Middle frontal gyrus (tissue), 1 donor: ENCODE measurements around the gene RNF227.

Experiments used
- DNase-seq: peaks from one replicate; pipeline ENCODE4 v3.0.0-alpha.2; 2015; ENCODE audit warnings: low spot score; ENCODE audit errors: extremely low spot score

RNF227 gene

DNA sequence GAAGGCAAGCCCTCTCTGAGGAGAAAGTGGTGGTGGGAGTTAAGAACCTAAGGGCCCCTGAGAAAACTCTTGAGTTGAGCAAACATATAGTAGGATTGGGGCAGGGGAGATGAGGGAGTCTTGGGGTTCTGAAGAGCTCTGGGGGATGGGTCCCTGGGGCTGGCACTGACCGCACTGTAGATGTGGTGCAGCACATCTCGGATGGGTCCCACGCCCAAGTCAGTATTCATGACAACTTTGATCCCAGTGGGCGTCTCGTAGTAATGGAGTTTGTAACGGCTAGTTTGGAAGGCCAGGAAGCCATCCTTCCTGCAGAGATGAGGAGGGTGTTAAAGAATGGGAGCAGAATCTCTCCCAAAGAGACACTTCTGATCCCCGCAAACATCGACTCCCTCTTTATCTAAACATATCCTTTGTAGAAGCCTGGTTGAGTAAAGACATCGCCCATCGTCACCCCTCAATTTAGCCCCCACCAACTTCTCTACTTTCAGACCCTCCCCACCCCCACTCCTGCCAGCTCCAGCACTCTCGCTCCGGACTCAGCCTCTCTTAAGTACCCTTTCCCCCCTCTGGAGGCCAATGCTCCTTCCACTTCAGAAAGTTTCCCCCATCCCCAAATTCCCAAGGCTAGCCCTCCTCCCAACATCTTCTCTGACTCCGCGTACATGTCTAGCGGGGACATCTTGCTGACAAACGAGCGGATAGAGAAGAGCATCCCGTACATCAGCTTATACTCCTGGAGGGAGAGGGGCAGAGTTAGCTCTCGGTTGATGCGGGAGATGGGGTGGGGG is 14.9 kb upstream of the RNF227 start:
- DNase-seq: no peak

DNA sequence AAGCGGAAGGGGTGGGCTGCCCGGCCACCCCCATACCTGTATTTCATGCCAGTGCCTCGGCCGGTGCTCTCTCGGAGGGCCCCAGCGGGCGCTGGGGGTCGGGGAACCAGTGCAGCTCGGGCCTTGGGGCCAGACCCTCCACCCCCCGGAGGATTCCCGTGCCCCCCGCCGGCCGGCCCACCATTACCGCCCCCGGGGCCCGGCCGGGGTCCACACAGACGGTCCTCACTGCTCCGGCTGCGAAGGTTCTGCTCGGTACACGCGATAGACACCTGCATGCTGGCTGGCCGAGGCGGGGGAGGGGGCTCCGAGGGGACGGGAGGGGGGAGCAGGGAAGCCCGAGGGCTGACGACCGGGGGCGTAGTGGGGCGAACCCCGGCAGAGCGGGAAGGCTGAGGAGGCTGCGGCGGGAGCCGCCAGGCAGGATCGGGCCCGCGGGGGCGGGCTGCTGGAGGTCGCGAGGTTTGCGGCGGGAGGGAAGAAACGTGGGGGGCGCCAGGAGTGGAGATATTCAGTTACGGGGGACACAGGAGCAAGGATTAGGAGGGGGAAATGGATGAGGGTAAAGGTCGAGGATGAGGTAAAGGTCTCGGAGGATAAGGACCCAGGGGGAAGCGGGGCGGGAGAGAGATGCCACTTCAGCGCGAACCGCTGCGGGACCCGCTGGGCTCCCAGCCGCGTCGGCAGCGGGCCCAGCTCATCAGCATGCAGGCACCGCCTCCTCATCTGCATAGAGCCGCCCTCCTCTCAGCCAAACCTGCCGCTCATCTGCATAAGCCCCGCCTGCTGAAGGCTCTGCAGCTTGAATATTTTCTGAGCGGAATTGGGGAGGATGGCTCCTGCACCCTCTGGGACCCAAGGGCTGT is 13.3 kb upstream of the RNF227 start, which contains the start of gene KCNAB3:
KCNAB3 (minus strand) TSS at position 699 of the 866 bp plus-strand sequence; CDS start at position 278, 421 bp downstream.
- DNase-seq: peak; percentile 33

DNA sequence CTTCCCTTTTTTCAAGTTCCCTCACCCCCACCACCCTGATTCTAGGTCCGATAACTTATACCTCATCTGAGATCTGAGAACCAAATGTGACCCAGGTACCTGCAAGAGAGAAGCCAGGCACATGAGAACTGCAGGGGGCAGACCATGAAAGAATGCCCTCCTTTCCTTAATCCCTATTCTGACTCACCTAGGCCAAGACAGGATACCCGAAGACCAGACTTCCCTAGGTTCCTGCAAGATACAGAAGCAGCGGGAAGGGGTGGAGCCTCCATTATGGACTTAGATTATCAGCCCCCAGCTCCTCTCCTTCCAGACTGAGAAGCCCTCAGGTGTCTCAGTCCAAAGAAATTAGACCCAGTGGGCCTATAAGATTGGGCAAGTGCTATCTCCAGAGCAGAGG is 11.5 kb upstream of the RNF227 start:
- no peak for DNase-seq

DNA sequence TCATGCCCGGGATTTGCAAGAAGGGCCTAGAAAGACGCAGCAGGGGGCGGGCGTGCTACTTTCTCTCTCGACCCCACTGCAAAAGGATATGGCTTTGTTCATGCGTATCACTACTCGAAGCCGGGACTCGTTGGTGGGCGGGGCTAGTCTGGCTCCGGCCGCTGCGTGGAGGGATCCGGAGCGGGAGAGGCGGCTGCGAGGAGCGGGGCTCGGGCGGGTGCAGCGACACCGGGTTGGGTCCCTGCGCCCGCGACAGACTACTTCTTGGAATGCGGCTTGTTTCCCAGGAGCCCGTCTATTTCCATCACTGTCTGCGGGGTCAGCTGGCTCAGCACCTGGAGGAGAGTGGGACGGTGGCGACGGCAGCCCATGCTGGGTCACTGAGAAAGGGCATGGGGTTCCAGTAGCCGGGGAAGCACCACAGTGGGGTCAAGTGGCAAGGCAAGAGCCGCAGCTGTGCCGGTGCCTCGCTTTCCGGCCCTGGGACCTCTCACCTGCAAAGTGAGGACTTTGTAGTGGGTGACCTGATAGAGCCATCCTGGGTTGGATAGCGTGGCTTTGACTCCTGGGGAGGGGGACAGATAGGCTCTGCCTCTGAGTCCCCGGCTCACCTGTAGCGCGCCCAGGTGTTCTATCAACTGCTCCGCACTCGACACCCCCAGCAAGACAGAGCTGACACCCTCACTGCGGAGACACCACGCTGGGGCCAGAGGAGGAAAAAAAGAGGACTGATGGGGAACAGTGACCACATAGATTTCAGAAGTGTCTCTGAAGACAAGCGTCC is 6.9 kb upstream of the RNF227 start:
- DNase-seq: peak; percentile 45

DNA sequence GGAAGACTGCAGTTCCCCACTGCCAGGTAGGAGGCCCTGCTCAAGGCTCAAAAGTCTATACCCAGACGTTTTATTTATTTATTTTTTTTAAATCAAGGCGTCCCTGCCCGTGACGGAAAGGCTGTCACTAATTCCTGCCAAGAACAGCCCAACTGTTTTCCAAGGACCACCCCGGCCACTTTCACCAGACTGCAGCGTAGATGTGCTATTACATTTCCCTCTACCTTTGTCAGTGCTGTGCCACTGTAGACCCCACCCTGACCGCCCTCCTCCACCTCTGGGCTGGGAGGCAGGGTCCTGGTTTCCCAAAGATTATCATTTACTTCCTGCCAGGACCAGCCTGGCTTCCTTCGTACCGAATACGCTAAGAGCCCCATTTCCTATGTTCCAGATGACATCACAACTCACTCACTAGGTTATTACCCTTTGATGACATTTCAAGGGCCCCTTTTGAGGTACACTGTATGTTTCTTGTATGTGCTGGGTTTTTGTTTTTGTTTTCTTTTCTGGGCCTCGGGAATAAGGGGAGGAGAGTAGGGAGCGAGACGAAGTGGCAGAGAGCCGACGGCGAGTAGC is 6.3 kb upstream of the RNF227 start:
- DNase-seq: no peak

DNA sequence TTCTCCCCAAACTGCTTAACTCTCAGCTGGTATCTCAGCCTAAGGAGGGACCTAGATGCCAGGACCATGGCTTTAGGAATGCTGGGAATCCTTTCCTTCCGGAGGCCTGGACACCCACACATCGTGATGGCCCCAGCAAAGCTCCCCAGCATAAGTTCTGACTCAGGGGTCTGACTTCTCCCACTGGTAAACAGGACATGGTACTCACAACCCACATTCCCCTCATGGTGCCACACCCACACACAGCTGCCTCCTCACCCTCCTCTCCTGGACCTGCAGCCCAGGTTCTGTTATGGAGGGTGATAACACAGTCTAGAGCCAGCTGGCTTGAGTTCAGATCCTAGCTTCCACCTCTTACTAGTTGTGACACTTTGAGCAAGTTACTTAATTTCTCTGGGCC is 719 bp upstream of the RNF227 start:
- DNase-seq: no peak

DNA sequence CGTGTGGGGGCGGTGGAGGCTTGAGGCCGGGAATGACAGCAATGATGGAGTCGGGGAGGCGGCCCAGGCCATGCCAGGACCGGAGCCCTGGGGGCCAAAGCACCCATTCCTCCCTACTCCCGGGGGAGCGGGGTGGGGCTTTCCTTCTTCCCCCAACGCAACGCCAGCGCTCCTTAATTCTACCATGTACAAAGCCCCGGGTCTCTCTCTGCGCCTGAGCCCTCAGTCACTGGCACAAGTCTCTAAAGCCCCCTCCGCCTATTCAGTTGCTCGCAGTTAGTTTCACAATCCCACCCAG is 245 bp upstream of the RNF227 start:
- DNase-seq: no peak

DNA sequence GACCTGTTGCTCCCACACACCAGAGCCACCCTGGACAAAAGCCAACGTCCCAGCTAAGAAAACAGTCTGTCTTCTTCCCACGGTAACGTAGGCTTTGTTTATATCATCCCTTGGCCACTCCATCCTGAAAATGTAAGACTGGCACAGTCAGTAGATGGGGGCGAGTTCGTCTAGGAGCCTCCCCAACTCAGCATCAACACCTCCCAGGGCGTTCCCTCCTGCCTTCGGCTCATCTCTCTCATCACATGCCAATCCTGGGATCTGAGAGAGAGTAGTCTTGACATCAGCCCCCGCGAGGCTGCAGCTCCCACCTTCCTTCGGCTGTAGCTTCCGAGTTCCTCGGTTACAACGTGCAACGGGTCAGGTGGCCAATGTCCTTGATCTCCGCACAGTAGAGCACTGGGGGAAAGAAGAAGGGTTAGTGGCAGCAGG is 894 bp downstream of the RNF227 start:
- DNase-seq: no peak

DNA sequence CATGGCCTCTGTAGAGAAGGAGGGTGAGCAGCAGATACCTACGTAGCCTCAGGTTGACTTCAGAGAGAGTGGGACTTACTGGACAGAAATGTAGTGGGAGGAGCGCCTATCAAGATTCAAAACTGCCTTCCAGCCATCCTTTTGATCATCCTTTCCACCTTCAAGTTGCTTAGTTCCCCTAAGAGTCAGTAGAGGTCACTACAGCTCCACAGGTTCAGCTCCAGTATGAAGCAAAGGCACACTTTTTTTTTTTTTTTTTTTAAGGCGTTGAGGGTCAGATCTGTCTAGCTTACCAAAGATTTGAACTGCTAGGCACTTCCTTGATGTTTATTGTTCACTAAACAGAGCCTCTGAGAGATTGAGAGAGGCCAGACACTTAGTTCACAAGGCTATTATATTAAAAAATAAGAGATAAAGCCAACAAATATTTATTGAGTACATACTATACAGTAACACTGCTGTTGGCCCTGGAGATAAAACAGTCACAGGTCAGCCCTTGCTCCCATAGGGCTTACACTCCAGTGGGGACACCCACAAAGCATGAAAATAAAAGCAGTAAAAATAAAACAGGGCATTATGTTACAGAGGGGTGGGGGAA is 3.1 kb downstream of the RNF227 start:
- no peak for DNase-seq

DNA sequence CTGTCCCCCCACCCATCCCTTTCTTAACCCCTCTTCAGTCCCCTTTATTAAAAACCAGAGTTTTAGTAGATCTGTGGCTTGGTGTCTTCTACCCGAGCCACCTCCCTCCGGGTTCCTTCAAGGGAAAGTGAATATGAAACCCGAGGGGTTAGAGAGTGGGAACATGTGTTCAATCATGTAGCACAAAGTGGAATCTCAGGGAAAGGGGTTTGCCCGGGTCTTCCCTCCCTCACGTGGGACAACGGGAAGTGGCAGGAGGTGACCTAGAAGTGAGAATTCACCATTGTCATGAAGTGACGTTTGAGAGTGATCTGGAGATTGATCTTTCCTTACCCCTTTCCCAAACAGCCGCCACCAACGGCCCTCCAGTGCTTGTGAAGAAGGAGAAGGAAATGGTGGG is 5.0 kb downstream of the RNF227 start:
- DNase-seq: no peak

DNA sequence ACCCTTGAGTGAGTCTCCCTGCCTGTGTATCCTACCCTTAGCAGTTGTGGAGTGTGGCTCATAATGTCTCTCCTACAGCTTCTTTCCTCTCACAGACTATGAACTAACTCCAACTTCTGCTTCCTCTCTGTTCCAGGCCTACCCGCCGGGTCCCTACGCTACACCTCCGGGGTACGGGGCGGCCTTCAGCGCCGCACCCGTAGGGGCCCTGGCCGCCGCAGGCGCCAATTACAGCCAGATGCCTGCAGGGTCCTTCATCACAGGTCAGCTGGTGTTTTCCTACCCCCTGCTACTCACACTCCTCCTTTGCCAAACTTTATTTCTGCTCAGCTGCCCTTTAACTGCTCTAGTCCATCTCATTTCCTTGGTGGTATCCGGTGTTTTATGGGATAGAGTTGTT is 5.4 kb downstream of the RNF227 start:
- DNase-seq: no peak

DNA sequence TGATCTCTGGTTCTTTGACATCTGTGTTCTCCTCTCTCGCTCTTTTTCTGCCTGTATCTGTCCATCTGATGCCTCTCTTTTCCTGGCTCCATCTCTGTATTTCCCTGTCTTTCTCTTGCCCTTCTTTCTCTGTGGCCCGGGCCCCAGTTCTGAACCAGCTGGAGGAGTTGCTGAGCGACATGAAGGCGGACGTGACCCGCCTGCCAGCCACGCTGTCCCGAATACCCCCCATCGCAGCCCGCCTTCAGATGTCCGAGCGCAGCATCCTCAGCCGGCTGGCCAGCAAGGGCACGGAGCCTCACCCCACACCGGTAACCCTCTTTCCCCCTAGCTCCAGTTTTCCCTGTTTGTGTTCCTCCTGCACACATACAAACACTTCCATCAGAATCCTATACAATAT is 5.8 kb downstream of the RNF227 start:
- no peak for DNase-seq

DNA sequence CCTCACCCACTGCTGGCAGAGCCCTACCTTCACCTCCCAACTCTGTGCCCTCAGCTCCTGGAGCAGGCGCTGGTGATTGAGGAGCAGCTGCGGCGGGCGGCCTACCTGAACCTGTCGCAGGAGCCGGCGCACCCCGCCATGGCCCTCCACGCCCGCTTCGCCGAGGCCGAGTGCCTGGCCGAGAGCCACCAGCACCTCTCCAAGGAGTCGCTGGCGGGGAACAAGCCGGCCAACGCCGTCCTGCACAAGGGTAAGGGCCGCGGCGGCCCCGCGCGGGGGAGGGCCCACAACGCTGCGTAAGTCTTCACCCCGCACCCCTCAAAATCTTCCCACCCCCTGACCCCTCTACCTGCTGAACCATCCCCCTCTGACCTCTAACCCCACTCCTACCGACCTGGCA is 7.0 kb downstream of the RNF227 start:
- DNase-seq: no peak

DNA sequence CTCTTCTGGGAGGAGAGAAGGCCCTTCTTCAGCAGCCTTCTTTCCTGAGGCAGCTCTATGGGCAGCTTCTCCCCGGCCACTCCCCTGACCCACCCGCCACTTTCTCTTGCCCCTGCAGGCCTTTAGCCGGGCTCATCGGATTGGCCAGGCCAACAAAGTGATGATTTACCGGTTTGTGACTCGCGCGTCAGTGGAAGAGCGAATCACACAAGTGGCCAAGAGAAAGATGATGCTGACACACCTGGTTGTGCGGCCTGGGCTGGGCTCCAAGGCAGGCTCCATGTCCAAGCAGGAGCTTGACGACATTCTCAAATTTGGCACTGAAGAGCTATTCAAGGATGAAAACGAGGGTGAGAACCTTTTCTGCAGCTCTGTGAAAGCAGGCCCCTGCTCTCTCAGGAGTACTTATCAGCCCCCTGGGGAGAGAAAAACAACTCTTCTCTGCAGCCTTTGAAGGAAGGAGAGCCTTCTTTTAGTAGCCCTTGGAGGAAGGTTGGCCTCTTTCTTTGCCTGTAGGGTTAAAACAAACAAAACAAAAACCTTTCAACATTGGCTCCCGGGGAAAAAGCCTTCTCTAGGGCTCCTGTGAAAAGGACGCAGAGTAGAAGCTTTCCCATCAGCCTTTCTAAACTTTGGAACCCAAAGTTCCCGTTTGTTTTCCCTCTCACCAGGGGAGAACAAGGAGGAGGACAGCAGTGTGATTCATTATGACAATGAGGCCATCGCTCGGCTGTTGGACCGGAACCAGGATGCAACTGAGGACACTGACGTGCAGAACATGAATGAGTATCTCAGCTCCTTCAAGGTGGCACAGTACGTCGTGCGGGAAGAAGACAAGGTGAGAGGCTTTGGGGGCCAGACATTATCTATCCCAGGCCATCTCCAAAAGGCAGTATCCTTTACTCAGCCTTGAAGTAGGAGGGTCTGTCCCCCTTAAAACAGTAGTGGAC is 12.7 kb downstream of the RNF227 start:
- no peak for DNase-seq

DNA sequence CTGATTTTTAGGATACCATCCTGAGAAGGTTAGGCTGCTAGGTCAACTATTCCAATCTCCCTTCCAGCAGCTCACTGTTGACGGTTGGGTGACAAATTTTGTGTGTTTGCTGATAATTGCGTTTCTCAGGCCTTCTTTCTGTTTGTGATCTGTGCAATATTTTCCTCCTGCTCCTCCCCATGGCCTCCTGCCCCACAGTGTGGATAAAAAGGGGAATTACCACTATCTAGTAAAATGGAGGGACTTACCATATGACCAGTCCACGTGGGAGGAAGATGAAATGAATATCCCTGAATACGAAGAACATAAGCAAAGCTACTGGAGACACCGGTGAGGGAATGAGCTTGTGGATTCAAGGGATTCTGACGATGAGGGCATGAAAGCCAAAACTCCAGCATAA is 18.3 kb downstream of the RNF227 start:
- no peak for DNase-seq

DNA sequence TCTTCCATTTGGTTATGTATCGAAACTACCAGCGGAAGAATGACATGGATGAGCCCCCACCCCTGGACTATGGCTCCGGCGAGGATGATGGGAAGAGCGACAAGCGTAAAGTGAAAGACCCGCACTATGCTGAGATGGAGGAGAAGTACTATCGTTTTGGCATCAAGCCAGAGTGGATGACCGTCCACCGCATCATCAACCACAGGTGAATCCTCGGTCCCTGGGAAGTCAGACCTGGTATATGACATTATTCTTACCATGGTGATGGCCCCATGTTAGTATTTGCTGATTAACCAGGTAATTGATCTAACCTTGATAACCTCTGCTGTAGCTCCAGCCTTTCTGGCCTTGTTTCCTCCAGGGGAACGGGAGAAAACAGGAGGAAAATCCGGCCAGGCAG is 19.0 kb downstream of the RNF227 start:
- DNase-seq: no peak

DNA sequence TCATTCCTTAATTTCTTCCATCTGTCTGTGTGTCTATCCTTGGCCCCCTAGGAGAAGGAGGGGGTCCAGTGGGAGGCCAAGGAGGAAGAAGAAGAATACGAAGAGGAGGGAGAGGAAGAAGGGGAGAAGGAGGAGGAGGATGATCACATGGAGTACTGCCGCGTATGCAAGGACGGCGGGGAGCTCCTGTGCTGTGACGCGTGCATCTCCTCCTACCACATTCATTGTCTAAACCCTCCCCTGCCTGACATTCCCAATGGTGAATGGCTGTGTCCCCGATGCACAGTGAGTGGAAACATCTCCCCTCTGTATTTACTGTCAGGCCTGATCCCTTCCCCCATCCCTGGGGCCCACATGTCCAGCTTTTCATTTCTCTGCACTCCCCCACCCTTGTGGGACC is 21.2 kb downstream of the RNF227 start:
- no peak for DNase-seq

DNA sequence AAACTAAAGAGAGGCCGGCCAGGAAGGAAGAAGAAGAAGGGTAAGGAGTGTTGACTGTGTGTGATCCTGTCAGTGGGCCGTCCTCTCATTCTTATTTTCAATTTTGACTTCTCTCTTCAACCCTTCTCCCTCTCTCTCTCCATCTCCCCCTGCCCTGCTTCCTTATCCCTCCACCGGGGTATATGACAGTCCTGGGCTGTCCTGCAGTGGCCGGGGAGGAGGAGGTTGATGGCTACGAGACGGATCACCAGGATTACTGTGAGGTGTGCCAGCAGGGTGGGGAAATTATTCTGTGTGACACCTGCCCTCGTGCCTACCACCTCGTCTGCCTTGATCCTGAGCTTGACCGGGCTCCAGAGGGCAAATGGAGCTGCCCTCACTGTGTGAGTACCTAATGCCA is 21.9 kb downstream of the RNF227 start:
- DNase-seq: no peak

DNA sequence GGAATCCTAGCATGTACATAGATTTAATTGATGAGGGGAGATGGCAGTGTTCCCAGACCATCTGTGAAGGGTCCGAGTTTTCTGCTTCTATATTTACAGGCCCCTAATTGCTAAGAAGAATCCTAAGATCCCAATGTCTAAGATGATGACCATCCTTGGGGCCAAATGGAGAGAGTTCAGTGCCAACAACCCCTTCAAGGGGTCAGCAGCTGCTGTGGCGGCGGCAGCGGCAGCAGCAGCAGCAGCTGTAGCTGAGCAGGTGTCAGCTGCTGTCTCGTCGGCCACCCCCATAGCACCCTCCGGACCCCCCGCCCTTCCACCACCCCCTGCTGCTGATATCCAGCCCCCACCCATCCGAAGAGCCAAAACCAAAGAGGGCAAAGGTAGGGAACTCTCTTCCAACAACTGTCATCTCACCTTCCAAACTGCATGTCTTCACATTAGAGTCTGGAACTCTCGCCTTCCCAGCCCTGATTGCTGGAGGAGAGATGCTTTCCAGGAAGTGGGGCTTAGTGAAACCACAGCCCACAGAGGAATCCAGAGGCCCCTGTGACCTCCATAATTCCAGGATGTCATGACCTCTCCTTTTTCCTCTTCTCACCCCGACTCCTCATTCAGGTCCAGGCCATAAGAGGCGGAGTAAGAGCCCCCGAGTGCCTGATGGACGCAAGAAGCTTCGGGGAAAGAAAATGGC is 22.8 kb downstream of the RNF227 start:
- no peak for DNase-seq
